HG03442 (cell line): ENCODE measurements around the gene ARL16.
A peak's percentile ranks its signal among the peaks of the same experiment; 100 is the strongest.

Source experiments
- ATAC-seq: cut with Tn5 transposase; IDR thresholded peaks from one replicate; pipeline ENCODE4 v1.9.1; 2021; ENCODE audit warnings: mild to moderate bottlenecking, moderate library complexity; ENCODE audit not compliant: unreplicated experiment

ARL16 gene

DNA sequence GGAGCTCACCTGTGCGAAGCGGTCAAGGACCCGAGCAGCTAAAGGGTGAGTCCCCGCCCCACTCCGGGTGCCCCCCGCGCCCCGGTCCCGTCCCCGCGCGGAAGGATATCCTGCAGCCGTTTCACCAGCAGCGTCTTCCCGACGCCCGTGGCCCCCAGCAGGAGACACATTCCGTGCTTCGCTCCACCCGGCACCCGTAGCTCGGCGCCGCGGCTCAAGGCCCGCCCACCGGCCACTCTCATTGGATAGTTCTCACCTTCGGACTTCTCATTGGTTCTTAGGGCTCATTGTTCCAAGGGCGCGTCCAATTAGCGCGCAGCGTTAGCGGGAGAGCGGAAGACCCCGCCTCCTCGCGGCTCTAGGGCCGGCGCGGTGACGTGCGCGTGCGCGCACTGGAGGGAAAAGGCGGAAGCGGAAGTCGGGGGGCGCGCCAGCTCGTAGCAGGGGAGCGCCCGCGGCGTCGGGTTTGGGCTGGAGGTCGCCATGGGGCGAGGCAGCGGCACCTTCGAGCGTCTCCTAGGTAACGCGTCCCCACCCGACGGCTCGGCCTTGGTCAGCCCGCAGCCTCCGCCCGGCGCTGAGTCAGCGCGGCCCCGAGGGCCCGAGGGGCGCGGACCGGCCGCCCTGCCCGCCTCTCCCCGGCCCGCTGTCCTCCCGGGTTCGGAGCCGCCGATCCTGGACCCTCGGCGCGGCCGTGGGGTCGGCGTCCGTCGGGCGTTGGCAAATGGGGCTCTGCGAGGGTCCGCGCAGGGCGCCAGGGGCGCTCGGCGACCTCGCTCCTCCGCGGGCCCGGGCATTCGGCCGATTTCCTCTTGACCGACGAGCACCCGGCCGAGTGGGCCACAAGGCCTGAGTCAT, at the start of gene ARL16, which contains the start of gene HGS:
Gene ARL16, minus strand, starts transcription at position 214 of the 858 bp plus-strand sequence. Its CDS starts 44 bp downstream, at position 170.
Gene HGS, plus strand, starts transcription at position 428 of the 858 bp plus-strand sequence. Its CDS starts 56 bp downstream, at position 484.
- peak; percentile 92 for ATAC-seq

DNA sequence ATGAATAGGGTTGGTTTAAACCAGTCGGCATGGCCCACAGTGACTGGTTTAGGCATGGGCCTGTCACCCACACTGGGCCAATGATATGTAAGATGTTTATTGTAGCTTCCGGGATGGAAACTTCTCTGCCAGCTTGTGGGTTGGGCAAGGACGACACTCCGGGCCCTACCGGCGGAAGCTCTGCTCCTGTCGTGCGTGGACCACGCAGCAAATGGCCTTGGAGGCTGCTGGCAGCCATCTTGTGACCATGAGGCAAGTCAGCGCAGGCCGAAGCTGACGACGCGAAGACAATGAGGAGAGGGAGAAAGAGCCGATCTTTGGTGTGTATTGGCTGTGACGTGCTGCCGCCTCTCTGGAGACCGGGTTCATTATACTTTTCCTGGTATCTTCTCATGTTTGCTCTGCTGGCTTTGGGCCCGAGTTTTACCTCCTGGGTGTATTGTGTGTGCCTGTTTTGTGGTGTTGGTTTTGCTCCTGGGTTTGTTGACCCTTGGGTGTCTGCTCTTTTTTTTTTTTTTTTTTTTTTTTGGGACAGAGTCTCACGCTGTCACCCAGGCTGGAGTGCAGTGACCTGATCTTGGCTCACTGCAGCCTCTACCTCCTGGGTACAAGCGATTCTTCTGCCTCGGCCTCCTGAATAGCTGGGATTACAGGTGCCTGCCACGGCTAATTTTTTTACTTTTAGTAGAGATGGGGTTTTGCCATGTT, 43.9 kb upstream of the ARL16 start:
- no peak for ATAC-seq

DNA sequence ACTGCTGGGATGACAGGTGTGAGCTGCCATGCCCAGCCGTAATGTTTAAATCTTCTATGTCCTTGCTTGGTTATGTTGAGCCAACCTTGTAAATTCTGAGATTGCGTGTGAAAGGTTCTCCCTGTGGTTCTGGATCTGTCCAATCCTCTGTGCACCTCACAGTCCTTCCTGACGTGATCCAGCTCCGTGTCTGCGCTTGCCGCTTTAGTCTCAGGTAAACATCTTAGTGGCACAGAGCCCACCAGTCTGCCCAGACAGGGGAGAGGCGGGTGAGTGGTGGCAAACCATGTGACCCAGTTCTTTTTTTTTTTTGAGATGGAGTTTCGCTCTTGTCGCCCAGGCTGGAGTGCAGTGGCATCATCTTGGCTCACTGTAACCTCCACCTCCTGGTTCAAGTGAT, 42.4 kb upstream of the ARL16 start:
- no peak for ATAC-seq

DNA sequence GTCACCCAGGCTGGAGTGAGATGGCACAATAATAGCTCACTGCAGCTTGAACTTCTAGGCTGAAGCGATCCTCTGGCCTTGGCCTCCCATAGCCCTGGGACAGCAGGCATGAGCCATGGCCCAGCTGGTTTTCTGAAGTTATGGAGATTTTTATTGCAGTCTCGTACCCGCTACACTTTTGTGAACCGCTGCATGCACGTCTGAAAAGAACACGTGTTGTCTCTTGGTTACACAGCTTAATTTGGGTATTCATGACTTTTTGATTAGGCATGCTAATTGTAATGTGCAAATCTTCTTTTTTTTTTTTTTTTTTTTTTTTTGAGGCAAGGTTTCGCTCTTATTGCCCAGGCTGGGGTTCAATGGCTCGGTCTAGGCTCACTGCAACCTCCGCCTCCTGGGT, 41.8 kb upstream of the ARL16 start:
- ATAC-seq = no peak

DNA sequence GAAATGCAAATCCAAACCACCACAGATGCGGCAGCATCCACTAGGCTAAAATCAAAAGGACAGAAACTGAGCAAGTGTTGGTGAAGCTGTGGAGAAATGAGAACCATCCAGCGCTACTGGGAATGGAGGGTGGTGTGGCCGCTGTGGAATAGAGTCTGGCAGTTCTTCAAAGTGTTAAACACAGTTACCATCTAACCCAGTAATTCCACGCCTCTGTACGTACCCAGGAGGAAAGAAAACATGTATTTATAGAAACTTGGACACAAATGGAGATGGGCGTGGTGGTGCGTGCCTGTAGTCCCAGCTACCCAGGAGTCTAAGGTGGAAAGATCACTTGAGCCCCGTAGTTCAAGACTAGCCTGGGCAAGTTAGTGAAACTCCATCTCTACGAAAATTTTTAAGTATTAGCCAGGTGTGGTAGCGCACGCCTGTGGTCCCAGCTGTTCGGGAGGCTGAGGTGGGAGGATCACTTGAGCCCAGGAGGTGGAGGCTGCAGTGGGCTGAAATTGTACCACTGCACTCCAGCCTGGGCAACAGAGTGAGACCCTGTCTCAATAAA, 40.1 kb upstream of the ARL16 start:
- no peak for ATAC-seq

- no peak for ATAC-seq
Observed at GRCh38 chr17:81722184-81723120, 38.9 kb upstream of the ARL16 start.

- ATAC-seq = no peak
Observed at GRCh38 chr17:81720267-81721071, 36.9 kb upstream of the ARL16 start.

DNA sequence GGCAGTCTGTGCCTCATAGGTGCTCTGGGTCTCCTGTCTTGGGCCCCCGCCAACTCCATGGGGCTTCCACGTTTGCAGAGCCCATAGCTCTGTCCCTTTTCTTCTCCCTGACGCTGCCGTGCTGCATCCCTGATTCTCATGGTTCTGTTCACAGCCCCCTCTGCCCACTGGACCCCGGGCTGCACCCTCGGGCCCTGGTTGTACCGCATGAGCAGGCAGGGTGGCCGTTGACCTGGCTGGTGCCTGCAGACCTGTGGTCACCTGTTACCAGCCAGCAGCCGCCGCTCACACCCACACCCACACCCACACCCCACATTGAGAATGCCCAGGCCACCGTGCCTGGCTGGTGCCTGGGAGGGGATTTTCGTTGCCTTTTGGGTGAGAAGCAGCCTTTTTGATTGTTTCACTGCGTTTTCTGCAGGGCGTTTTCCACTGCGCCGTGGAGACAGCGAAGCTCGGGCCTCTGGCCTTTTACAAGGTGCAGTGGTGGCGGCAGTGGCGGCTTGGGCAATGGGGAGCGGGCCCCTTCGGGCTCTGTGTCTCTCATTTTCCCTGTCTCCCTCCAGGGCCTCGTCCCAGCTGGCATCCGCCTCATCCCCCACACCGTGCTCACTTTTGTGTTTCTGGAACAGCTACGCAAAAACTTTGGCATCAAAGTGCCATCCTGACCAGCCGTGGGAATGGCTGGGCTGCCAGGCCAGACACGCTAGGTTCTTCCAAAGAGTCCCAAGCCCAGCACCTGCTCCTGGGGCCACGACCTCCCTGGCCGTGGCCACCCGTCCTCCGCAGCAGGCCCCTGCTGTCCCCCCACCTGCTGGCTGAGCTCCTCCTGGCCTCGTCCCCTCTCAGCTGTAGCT, 36.0 kb upstream of the ARL16 start:
- ATAC-seq = no peak

GRCh38 chr17:81717766-81718089, 34.1 kb upstream of the ARL16 start:
- ATAC-seq = no peak

- ATAC-seq = no peak
Observed at GRCh38 chr17:81717049-81717765, 33.6 kb upstream of the ARL16 start.

DNA sequence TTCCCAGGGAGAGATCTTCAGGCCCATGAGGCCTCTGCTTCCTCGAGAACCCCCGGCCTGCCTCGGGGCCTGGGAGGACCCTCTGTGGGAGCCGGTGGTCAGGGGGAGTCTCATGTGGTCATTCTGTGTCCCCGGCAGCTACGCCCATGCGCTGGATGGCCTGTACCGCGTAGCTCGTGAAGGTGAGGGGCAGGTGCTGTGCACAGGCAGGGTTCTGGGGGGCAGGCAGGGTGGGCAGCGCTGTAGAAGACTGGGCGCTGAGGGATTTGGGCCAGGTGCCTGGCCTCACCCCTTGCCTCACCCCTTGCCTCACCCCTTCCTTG, 33.0 kb upstream of the ARL16 start:
- ATAC-seq = no peak

DNA sequence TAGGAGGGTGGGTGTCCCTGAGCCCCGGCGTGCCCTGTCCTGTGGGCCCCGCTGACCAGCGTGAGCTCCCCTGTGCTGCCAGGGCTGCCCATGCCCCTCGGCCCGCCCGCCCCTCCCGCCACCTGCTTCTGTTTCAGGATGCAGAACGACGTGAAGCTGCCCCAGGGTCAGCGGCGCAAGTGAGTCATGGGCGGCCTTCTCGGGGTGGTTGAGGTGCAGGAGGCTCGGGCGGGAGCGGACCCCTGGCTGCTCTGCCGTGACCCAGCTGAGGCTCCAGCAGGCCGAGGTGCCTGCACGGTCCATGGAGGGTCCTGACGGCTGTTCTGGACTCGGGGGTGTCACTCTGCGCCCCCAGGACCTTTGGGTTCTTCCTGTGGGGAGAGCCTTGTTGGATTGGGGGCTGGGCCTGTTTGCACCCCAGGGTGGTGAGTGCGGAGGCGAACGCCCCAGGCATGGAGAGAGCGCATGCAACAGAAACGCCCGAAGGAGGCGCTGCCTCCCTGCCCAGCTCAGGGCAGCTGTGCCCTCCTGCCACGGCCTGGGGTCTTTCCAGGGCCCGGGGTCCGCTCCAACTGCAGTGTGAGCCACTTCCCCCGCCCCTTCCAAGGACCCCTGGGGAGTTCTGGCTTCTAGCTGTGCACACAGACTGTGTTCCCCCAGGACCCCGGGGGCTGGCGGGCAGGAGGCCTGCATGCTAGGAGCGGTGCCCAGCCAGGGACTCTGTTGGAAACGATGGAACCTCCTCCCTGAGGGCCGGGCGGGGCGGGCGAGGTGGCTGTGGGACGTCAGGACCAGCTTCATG, 32.5 kb upstream of the ARL16 start:
- no peak for ATAC-seq

GRCh38 chr17:81715107-81715871, 31.7 kb upstream of the ARL16 start:
- no peak for ATAC-seq

DNA sequence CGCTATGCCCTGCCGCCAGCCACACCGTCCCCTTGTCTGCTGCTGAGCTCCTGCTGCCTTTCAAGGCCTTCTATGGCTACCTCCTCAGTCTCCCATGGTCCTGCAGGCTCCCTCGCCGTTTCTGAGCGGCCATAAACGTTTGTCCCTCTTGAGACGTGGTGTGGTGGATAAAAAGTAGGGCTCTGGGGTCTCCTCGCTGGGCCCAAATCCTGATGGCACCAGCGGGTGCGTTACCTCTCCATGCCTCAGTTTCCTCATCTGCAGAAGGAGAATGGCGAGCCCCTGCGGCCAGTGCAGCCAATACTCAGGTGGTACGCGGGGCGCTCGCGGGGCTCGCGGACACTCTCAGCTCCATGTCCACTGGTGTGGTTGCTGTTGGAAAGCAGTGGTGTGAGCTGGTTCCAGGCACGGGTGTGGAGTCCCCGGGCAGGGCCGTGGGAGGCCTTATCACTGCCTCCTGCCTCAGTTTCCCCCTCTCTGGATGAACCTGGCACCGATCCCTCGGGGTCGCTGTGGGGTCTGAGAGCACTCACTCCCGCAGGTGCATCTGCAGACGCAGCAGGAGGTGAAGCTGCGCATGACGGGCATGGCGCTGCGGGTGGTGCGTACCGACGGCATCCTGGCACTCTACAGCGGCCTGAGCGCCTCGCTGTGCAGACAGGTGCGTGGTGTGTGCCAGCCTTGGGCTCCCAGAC, 31.0 kb upstream of the ARL16 start:
- no peak for ATAC-seq

DNA sequence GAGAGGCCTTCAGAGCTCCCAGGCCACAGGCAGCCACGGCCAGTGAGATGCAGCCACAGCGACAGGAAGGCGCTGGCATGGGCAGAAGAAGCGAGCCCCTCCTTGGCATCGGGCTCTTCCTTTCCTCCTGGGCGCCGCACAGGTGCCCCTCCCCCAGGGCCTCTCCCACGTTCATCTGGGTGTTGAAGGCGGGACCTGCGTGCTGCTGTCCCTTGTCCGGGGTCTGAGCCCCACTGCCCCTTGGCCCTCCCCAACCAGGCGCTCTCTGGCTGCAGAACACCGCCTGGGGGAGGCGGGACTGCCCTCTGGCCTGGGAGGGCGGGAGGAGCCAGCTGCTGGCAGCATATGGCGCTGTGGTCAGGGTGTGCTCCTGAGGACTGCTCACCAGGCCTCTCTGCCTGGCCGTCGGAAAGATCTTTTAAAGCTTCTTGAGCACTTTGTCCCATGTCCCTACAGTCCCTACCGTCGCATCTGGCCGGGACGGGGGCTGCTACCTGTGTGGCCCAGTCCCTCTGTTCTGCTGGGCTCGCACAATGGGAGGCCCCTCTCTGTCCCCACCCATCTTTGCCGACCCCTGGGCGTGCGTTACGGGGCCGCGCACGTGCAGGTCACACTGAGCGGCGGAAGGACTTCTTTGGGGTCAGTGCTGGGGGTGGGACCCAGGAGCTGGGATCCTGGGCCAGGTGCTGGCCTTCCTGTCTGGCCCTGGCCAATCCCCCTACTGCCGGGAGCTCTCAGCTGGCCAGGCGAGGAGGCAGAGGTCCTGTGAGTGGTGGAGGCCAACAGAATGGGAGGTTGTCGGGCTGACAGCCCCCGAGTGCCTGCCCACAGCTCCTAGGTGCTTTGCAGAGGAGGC, 30.2 kb upstream of the ARL16 start:
- no peak for ATAC-seq
